Frontal cortex (tissue), 4 donors: ENCODE measurements around the gene UGT1A6. TPM values are rescaled to one million over a fixed set of nuclear protein-coding genes. Genes with fewer than 3 reads are reported as not detected.

Experiments
- DNase-seq, 2 donors: peaks; one replicate each; pipeline ENCODE4 v3.0.0; 2012; ENCODE audit warnings: low spot score in 2 of 2
- FAIRE-seq: peaks from 2 replicates; lab custom pipeline; 2012; peaks lifted over from hg19 to GRCh38; lab: Jason Lieb, UNC
- total RNA-seq: library from RNA; depleted of rRNA; stranded (reverse); fragments of >200 nt; gene quantifications from one replicate; pipeline ENCODE4 v1.2.3, GENCODE V29; 2014
- donor health status: control.
- donor health status: control.
- donor health status: control.

The UGT1A6 gene
- total RNA-seq, 1 donor from 2014 or later = not detected

GRCh38 chr2:233814056-233814835 lies 121.6 kb downstream of the UGT1A6 start:
- DNase-seq (no peak), FAIRE-seq (no peak)

DNA sequence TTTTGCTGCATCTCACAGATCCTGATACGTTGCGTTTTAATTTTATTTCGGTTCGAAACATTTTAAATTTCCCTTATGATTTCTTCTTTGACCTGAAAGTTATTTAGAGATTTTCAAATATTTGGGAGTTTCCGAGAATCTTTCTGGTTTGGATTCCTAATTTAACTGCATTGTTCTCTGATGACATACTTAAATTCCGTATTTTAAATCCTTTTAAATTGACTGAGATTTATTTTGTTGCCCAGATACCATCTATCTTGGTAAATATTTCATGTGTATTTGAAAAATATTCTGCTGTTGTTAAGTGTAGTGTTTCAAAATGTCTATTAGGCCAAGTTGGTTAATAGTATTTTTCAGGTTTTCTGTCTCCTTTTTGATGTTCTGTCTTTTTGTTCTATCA lies 123.2 kb downstream of the UGT1A6 start:
- FAIRE-seq (no peak), DNase-seq (no peak)

DNA sequence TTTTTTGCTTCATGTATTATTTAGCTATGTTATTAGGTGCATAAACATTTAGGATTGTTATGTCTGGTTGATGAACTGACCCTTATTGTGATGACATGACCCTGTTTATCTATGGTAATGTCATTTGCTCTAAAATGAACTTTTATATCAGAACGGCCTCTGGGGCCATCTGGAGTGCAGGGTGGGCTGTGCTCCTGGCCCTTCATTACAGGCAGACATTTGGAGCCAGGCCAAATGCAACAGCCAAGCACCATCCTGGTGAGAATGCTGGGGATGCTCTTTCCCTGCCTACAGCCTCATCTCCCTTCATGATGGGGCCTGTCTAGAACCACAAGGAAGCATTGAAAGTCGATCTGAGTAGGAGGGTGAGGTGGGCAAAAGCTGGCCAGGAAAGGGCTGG lies 123.6 kb downstream of the UGT1A6 start:
- DNase-seq = no peak
- no peak for FAIRE-seq

DNA sequence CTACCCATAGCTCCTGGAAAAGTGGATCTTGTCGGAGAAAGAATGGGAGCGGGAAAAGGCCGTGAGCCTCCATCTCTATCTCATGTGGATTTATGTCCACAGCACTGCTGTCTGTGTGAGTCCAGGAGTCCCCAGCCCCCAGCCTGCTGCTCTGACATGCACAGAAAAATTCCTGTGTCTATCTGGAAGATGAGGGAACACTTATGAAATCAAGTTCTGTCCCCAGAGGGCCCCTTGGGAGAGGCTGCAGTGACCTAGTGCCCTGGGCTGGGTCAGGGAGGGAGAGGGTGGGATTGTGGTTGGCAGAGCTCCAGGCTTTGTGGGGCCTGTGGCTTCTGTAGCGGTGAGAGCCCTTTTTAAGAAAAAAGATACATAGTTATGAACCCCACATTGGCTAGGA lies 124.1 kb downstream of the UGT1A6 start:
- DNase-seq = no peak
- FAIRE-seq = no peak

- DNase-seq = no peak
- FAIRE-seq = no peak
These were observed 124.7 kb downstream of the UGT1A6 start for GRCh38 chr2:233817361-233817911.

DNA sequence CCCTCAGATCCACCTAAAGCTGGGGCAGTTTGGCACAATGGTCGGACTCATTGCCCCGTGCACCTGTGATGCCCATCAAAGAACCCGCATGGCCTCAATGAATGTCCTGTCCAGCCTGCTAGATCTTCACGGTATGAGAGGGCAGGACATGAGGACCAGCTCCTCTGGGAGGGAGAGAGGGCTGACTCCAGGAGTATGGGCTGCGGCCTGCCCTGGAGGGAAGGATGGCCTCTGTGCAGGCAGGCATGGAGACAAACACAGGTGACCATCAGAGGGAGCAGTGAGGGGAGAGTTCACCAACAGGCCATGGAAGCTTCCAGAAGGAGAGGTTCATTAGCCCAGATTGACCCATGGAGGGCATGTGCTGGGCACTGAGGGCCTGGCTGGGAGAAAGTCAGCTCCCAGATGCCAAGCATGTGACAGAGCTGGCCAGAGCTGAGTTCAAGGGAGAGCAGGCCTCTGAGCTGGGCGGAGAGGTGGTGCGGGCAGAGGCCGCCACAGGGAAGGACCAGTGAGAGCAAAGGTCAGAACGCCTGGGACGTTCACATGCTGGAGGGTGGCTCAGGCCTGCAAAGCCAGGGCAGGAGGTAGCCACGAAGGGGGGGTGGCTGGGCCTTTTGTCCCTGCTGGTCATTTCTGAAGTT lies 125.4 kb downstream of the UGT1A6 start:
- FAIRE-seq (no peak), DNase-seq (no peak)

GRCh38 chr2:233818639-233819621 lies 126.2 kb downstream of the UGT1A6 start:
- DNase-seq (no peak), FAIRE-seq (no peak)

- DNase-seq = no peak
- no peak for FAIRE-seq
These were observed 127.4 kb downstream of the UGT1A6 start for GRCh38 chr2:233819884-233820773.

DNA sequence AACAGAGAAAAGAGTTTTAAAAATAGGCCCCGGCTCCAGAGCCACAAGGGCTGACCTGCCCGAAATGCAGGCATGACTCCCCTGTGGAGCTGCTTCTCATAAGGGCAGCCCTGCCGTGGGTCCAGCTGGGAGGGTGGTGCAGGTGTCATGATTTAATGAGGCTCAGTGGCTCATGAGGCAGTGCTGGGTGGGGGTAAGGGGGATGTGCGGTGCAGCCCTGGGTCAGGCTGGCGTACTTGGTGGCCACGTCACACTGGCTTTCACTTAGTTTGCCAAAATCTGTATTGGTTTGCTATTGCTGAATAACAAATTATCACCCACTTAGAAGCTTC lies 128.1 kb downstream of the UGT1A6 start:
- no peak for FAIRE-seq
- DNase-seq = no peak

- no peak for DNase-seq
- no peak for FAIRE-seq
These were observed 128.5 kb downstream of the UGT1A6 start for GRCh38 chr2:233821196-233821595.

GRCh38 chr2:233821709-233822100 lies 129.0 kb downstream of the UGT1A6 start:
- DNase-seq = no peak
- FAIRE-seq = no peak

GRCh38 chr2:233822101-233822771 lies 129.5 kb downstream of the UGT1A6 start:
- FAIRE-seq (no peak), DNase-seq (no peak)

Other genes with a start within 250 kb of the UGT1A6 start
- 5.3 TPM for gene USP40, start 126.1 kb upstream of the UGT1A6 start, total RNA-seq
- gene UGT1A8, start 75.3 kb upstream of the UGT1A6 start, total RNA-seq = not detected
- gene UGT1A10, start 56.4 kb upstream of the UGT1A6 start, total RNA-seq = not detected
- not detected for gene UGT1A9, start 21.0 kb upstream of the UGT1A6 start, total RNA-seq
- gene UGT1A7, start 11.0 kb upstream of the UGT1A6 start, total RNA-seq = not detected
- not detected for gene UGT1A5, start 20.0 kb downstream of the UGT1A6 start, total RNA-seq
- gene UGT1A4, start 25.8 kb downstream of the UGT1A6 start, total RNA-seq = not detected
- gene UGT1A3, start 36.2 kb downstream of the UGT1A6 start, total RNA-seq = not detected
- gene UGT1A1, start 67.4 kb downstream of the UGT1A6 start, total RNA-seq = not detected
- not detected for gene MROH2A, start 85.4 kb downstream of the UGT1A6 start, total RNA-seq
- gene HJURP, start 161.6 kb downstream of the UGT1A6 start, total RNA-seq = 2.0 TPM
- gene TRPM8, start 224.5 kb downstream of the UGT1A6 start, total RNA-seq = 0.41 TPM